CD4-positive, alpha-beta T cell treated with Interleukin-1 beta for 1 hour (primary cell): ENCODE measurements around the gene PGM5.

Experiments
- DNase-seq, 2 donors: peaks; one replicate each; pipeline ENCODE4 v3.0.0-alpha.2; 2020 to 2022

The PGM5 gene

GRCh38 chr9:68446836-68447235, 90.4 kb downstream of the PGM5 start:
- DNase-seq = no peak

GRCh38 chr9:68447611-68448010, 91.2 kb downstream of the PGM5 start:
- DNase-seq = no peak

- no peak for DNase-seq
These were observed 98.3 kb downstream of the PGM5 start for GRCh38 chr9:68454579-68455334.

GRCh38 chr9:68455451-68455850, 99.0 kb downstream of the PGM5 start:
- DNase-seq = no peak

- DNase-seq = no peak
These were observed 101.4 kb downstream of the PGM5 start for GRCh38 chr9:68457803-68458202.

- DNase-seq = no peak
These were observed 102.5 kb downstream of the PGM5 start for GRCh38 chr9:68458918-68459317.

- DNase-seq = no peak
These were observed 105.8 kb downstream of the PGM5 start for GRCh38 chr9:68462105-68462775.

- no peak for DNase-seq
These were observed 113.7 kb downstream of the PGM5 start for GRCh38 chr9:68470067-68470466.

- no peak for DNase-seq
These were observed 114.2 kb downstream of the PGM5 start for GRCh38 chr9:68470634-68471033.

GRCh38 chr9:68472119-68472518, 115.7 kb downstream of the PGM5 start:
- no peak for DNase-seq

GRCh38 chr9:68473790-68474189, 117.4 kb downstream of the PGM5 start:
- no peak for DNase-seq

- no peak for DNase-seq
These were observed 120.0 kb downstream of the PGM5 start for GRCh38 chr9:68476422-68476821.

- DNase-seq = no peak
These were observed 120.4 kb downstream of the PGM5 start for GRCh38 chr9:68476847-68477246.

GRCh38 chr9:68480807-68481206, 124.4 kb downstream of the PGM5 start:
- DNase-seq = no peak

- no peak for DNase-seq
These were observed 126.1 kb downstream of the PGM5 start for GRCh38 chr9:68482548-68482947.

GRCh38 chr9:68488126-68488525, 131.7 kb downstream of the PGM5 start:
- no peak for DNase-seq

- no peak for DNase-seq
These were observed 133.2 kb downstream of the PGM5 start for GRCh38 chr9:68489646-68490045.

GRCh38 chr9:68492806-68493205, 136.4 kb downstream of the PGM5 start:
- DNase-seq = no peak

- no peak for DNase-seq
These were observed 137.1 kb downstream of the PGM5 start for GRCh38 chr9:68493541-68493940.

GRCh38 chr9:68493958-68494577, 137.7 kb downstream of the PGM5 start:
- DNase-seq = no peak

GRCh38 chr9:68495247-68495646, 138.8 kb downstream of the PGM5 start:
- no peak for DNase-seq

GRCh38 chr9:68496356-68496755, 139.9 kb downstream of the PGM5 start:
- no peak for DNase-seq

GRCh38 chr9:68497629-68498028, 141.2 kb downstream of the PGM5 start:
- no peak for DNase-seq

GRCh38 chr9:68498816-68499215, 142.4 kb downstream of the PGM5 start:
- DNase-seq = no peak
